Left forelimb (tissue), 1 donor: ENCODE data around the gene GAL3ST1.
"Not testable (repeated sequence)": the region's sequence is repeated elsewhere in the genome, so short reads cannot be mapped to it uniquely, and the experiment has no call there.

Source experiments
- DNase-seq: peaks from one replicate; pipeline ENCODE4 v3.0.0-alpha.2; 2018; ENCODE audit warnings: low spot score

GAL3ST1 gene, protein sequence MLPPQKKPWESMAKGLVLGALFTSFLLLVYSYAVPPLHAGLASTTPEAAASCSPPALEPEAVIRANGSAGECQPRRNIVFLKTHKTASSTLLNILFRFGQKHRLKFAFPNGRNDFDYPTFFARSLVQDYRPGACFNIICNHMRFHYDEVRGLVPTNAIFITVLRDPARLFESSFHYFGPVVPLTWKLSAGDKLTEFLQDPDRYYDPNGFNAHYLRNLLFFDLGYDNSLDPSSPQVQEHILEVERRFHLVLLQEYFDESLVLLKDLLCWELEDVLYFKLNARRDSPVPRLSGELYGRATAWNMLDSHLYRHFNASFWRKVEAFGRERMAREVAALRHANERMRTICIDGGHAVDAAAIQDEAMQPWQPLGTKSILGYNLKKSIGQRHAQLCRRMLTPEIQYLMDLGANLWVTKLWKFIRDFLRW

DNA sequence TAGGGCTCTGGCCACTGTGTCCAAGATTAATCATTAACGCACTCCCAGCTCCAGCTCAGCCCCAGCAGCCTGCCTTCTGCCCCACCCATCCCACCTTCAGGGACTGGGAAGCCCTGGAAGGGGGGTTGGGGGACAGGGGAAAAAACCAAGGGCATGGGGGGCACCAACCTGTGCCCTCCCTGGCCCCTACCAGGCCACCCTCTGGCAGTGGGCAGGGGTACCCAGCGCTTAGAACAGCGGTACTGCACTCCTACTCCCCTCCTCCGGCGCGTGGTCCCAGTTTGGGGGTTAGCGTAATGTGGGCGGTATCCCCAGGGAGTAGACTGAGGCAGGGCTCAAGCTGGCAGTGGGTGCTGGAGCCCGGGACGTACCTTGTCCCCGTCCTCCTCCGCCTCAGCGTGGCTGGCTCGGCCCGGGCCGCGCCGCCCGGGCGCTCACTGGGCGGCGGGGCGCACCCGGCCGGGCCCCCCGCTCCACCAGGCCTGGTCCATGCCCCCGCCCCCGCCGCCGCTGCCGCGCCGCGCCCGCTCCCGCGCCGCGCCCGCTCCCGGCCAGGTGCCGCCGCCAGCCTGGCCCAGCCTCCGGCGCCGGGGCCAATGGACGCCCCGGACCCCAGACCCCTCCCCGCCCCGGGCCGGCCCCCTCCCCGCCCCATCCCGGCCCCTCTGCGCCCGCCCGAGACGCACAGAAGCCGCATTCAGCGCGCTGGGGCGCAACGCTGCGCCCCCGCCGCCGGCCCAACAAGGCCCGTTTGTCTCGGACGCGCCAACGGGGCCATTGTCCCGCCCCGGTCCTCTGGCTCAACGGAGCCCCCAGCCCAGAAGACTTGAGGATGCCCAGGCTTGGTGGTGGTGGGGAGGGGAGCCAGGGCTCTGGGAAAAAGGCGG, at the start of gene GAL3ST1:
TSS of gene GAL3ST1 (minus strand) at position 571 of the 887 bp plus-strand sequence. CDS start 17,273 bp downstream, outside the sequence.
- no peak for DNase-seq

DNA sequence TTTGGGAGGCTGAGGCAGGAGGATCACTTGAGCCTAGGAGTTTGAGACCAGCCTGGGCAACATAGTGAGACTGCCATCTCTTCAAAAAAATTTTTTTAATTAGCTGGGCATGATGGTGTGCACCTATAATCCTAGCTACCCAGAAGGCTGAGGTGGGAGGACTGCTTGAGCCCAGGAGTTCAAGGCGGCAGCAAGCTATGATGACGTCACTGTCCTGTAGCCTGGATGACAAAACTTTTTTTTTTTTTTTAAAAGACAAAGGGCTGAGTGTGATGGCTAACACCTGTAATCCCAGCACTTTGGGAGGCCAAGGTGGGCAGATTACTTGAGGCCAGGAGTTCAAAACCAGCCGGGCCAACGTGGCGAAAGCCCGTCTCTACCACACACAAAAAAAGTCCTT, 45.4 kb upstream of the GAL3ST1 start:
- DNase-seq = not testable (repeated sequence)

DNA sequence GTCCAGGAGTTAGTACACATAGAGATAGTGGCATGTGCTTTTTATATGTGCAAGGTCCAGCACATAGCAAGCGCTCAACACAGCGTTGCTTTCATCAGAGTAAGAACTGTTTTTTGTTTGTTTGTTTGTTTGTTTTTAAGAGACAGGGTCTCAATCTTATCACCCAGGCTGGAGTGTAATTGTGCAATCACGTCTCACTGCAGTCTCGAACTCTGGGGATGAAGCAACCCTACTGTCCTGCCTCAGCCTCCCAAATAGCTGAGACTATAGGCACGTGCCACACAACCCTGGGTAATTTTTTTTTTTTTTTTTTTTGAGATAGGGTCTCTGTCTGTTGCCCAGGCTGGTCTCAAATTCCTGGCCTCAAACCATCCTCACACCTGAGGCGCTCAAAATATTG, 43.4 kb upstream of the GAL3ST1 start:
- no peak for DNase-seq

DNA sequence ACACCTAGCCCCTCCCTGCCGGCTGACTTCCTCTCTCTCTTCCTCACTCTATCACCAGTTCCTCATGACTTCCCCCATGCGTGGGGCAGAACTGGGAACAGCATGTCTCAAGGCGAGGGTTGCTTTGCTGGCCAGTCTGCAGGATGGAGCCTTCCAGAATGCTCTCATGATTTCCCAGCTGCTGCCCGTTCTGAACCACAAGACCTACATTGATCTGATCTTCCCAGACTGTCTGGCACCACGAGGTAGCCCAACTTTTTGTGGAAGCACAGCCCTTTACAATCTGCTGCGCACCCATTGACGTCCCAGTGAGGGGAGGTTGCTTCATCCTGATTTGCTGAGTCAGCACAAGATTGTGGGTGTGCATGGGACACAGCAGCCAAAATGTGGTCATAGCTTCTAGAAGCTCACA, 41.1 kb upstream of the GAL3ST1 start:
- no peak for DNase-seq

DNA sequence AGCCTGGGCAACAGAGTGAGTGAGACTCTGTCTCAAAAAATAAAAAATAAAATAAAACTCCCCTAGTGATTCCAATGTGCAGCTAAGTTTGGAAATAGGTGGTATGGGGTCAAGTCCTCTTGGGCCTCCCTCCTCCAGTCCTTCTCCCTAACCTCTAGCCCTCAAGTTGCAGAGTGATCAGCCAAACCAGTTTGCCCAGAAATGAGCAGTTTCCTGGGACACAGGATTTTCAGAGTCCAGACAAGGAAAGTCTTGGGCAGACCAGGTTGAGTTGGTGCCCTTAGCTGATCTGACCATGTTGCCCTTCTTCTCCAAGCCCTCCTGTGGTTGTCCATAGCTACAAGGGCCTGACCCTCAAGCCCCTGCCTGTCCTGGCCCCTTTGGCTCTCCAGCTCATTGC, 40.4 kb upstream of the GAL3ST1 start:
- DNase-seq = no peak

DNA sequence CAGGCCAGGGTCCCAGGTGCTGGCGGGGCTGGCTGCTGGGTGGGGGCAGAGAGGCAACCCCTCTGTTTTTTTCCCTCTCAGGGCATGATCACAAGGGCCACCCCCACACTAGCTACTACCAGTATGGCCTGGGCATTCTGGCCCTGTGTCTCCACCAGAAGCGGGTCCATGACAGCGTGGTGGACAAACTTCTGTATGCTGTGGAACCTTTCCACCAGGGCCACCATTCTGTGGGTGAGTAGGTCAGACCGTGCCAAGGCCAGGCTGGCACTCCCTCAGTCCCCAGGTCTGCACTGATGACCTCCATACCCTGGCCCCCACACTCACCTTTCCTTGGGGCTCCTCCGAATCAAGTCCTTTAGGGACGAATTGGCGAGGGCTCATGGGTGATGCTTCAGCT, 39.8 kb upstream of the GAL3ST1 start:
- no peak for DNase-seq

DNA sequence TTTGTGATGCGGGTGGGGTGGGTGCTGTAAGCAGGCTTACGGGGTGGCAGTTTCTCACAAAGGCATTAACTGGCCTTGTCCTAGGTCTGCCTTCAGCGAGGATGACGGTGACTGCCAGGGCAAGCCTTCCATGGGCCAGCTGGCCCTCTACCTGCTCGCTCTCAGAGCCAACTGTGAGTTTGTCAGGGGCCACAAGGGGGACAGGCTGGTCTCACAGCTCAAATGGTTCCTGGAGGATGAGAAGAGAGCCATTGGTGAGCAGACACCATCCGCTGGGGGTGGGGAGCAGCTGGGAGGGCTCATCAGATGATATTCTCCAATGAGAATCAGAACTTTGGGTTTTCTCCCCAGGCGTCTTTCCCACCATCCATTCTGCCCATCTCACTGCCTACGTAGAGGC, 38.3 kb upstream of the GAL3ST1 start:
- DNase-seq = no peak

DNA sequence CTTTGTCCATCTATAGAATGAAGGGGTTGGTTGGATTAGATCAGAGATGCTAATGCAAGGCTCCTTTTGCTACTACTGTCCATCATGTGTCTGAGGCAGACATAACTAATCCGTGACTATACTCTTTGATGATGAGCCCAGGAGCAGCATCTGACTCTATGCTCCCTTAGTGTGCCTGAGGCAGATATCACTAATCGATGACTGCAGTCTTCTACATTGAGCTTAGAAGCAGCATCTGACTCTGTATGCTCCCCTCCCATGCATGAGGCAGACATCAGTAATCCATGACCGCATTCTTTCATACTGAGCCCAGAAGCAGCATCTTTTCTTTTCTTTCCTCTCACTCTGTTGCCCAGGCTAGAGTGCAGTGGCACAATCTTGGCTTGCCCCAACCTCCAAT, 36.7 kb upstream of the GAL3ST1 start:
- no peak for DNase-seq

DNA sequence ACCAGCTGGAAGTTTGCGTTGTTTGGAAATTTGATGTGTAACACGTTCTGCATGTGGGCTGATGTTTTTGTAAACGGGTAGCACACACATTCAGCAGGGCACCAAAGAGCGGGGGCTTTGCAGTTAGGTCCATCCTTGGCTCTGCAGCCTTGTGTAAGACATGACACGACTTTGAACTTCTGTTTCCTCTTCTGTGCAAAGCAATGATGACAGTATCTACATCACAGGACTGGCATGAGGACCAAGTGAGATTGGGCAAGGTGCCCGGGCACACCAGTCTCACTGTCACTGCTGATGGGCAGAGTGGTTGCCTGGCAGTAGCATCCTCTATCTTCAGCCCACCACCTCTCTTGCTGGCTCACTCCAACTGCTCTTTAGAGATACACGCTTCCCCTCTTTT, 35.8 kb upstream of the GAL3ST1 start:
- DNase-seq = no peak

DNA sequence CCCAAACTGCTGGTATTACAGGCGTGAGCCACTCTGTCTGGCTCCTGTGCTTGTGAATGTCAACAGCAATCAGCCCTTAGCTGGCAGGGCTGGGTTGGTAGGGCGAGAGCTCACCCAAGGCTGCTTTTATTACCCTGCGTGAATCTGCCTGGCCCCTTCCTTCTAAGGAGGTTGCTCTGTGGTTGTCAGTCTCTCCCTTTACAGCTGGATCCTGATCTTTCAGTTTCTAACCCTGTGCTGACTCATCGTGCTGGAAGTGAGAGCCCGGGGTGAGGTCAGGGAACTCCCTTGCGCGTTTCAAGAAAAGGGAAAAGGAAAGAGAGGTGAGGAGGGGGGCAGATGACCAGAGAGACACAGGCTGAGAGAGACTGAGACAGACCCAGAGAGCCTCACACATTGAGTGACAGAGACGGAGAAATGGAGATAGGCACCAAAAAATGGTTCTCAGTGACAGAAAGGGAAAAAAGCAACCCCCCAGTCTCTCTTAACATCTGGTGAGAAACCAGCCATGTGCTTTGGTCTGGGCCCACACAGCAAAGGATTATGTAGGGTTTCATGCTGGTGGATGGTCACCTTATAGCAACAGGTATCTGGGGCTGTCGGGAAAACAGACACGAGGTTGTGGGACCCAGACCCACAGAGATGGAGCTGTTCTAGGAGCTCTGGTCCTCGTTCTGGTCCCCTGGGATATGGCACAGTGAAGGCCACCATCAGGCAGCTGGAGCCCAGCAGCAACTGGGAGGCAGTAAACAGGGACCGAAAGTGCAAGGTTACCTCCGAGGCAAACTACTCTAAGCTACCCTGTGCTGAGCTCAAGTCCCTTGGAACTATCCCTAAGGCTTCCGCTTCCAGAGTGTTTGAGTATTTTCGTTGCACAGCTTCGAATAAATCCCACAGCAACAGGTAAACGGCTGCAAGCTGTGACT, 35.1 kb upstream of the GAL3ST1 start:
- no peak for DNase-seq

DNA sequence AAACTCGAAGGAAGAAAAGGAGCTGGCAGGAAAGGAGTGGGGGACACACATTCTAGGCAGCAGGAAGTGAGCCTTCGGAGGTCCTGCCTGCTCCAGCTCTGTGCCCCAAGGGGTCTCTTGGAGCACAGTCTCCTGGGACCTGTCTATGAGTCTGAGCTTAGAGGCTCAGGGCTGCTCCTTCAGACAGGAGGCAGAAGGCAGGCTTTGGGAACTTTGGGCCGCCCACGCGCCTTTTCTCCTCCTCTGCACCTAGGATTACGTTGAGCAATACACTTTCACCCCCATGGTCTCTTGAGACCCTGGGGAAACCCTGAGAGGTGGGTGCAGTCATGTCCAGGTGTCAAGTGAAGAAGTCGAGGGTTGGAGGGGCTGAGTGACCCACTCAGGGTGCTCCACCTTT, 33.5 kb upstream of the GAL3ST1 start:
- DNase-seq = no peak

DNA sequence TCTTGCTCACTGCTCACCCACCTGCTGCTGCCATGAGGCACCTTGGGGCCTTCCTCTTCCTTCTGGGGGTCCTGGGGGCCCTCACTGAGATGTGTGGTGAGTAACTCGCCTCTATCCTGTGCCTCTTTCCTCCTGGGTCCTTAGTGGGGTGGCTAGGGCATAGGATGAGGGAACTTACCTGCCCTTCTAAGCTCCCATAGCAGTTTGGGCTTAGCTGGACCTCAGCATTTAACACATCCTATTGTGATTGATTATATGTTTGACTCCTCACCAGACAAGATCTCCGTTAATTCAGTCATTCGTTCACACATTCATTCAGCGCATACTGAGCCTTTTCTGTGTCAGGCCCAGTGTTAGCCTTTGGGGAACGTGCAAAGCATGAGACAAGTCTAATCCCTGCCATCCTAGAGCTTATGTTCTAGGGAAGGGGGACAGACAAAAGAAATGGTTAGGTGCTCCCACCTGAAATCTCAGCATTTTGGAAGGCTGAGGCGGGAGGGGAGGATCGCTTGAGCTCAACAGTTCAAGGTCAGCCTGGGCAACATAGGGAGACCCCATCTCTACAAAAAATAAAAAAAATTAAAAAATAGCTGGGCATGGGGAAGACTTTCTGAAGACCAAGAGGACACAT, 33.0 kb upstream of the GAL3ST1 start:
- DNase-seq = no peak

DNA sequence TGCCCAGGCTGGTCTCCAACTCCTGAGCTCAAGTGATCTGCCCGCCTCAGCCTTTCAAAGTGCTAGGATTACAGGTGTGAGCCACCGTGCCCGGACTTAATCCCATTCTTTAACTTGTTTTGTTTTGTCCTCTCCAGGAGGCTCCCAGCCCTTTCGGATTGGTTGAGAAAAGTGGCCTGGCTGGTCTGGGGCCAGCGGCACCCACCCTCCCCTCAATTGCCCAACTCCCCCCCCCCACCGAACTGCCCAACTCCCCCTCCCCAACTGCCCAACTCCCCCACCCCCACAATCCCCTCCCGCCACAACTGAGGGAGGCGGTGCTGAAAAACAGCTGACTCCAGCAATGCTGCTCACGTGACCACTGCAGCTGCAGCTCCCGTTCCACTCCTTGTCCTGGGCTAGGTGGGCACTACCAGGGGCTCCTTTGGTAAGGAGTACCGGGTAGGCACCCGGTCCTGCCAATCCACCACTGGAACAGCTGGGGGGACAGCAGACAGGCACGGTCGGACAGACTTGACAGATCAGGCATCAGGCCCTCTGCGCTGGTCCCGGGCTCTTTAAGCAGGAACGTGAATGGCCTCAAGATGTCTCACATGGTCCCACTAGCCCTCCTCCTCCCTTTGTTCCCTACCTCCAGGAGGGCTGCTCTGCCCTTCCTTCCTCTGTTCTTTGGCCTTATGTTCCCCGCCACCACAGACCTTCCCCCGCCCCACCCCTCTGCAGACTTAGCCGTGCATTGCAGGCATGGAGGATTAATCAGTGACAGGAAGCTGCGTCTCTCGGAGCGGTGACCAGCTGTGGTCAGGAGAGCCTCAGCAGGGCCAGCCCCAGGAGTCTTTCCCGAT, 32.2 kb upstream of the GAL3ST1 start, which contains the start of gene TCN2:
TSS of gene TCN2 (plus strand) at position 720 of the 845 bp plus-strand sequence. CDS start 158 bp downstream, outside the sequence.
- DNase-seq = peak; percentile 86

DNA sequence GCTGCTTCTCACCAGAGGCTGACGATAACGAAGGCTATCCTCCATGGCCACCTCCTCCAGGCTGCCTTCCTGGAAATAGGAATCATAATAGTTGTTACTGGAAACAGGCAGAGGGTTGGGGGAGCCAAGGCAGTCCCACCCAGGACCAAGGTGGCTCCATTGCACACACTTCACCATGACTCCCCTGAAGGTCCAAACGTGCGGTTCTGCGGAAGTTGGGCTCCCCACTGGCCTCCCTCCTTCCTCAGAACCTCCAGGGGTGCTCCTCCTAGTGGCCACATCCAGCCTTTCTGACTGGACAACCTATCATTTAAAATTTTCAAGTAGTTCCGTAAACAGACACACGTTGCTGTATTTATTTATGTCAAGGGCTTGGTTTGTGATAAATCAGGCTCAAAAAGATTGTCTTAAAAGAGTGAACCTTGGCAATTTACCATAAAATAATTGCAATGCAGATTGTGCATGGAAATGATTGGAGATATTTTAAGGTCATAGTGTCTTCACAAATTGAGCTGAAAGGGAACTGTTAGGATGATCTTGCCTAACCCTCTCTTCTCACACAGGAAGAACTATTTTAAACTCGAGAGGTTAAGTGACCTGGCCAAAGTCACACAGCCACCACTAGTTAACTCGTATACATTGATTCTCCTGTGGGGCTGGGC, 31.1 kb upstream of the GAL3ST1 start:
- no peak for DNase-seq

DNA sequence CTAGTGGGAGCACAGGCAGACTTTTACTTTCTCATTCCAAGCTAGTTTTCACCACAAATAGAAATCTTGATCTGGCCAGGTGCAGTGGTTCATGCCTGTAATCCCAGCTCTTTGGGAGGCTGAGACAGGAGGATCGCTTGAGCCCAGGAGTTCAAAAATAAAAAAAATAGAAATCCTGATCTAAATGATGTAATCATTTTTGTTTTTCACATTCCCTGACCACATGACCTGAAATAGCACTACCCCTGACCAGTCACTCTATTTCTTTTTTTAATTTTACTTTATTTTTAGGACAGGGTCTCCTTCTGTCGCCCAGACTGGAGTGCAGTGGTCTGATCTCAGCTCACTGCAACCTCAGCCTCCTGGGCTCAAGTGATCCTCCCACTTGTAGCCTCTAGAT, 30.3 kb upstream of the GAL3ST1 start:
- DNase-seq = no peak

DNA sequence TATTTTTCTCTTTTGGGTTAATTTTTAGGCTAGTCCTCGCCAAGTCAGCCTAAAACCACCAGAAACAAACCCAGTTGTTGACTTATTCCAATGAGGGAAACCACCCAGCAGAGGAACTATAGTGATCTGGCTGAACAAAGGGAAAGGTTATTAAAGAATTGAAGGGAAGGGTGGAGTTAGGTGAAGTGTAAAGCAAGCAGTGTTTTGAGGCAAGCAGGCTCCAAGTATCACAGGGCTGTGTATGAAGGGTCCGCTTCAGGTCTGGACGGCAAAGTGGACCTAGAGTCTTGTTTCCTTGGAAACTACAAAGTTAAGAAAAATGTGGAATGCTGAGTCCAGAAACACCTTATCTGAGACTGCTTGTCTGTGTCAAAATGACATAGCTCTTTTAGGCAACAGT, 29.3 kb upstream of the GAL3ST1 start:
- no peak for DNase-seq

DNA sequence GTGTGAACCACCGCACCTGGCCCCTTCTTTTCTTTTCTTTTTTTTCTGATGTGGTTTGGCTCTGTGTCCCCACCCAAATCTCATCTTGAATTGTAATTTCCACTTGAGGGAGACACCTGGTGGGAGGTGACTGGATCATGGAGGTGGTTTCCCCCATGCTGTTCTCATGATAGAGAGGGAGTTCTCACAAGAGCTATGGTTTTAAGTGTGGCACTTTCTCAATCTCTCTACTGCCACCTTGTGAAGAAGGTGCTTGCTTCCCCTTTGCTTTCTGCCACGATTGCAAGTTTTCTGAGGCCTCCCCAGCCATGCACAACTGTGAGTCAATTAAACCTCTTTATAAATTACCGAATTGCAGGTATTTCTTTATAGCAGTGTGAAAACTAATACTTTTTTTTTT, 27.6 kb upstream of the GAL3ST1 start:
- no peak for DNase-seq

DNA sequence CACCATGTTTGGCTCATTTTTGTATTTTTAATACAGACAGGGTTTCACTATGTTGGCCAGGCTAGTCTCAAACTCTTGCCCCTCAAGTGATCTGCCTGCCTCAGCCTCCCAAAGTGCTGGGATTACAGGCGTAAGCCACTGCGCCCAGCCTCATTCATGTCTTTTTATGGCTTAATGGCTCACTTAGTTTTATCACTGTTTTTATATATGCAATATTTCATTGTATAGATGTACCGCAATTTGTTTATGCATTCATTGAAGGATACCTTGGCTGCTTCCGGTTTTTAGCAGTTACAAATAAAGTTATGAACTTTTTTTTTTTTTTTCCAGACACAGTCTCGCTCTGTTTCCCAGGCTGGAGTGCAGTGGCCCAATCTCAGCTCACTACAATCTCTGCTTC, 27.0 kb upstream of the GAL3ST1 start:
- DNase-seq = no peak

DNA sequence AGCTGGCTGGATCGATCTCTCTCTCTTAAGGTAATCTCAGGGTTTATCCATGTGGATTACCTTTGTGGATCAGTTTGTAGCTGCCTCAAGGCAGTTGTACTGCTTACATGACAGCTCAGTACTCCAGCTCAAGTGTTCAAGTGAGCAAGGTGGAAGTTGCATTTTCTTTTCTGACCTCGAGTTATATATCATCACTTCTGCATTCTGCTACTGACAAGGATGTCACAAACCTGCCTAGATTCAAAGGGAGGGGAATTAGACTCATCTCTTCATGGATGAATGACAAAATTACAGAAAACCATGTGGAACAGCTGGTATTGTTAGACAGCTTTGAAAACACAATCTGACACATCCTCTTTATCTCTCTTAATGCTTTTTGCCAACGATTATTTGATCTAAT, 26.5 kb upstream of the GAL3ST1 start:
- DNase-seq = no peak

DNA sequence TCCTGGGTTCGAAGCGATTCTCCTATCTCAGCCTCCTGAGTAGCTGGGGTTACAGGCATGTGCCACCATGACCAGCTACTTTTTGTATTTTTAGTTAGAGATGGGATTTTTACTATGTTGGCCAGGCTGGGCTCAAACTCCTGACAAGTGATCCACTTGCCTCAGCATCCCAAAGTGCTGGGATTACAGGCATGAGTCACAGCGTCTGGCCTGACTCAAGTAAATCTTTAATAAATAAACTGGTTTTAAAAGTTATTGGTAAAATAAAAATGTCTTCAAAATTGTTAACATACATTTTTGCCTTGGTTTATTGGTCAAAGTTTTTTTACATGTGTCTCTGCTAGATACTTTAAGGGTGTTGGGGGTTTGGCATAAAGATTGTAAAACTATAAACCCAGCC, 24.5 kb upstream of the GAL3ST1 start:
- no peak for DNase-seq
